Endothelial cell (in vitro differentiated cells): ENCODE measurements around the gene TAF1B. TPM values are rescaled to one million over a fixed set of nuclear protein-coding genes. Genes with fewer than 3 reads are reported as not detected.

Experiments
- DNase-seq: peaks from one replicate; pipeline ENCODE4 v3.0.0; 2021; ENCODE audit warnings: low spot score
- H3K27ac Mint-ChIP-seq: one replicate; pipeline ENCODE4 v1.8.0; 2021; ENCODE audit warnings: mixed read lengths, inconsistent platforms; ENCODE audit not compliant: unreplicated experiment
- H3K27me3 Mint-ChIP-seq: one replicate; pipeline ENCODE4 v1.8.0; 2021; ENCODE audit warnings: mild to moderate bottlenecking, moderate library complexity, mixed read lengths, inconsistent platforms; ENCODE audit not compliant: unreplicated experiment
- H3K36me3 Mint-ChIP-seq: one replicate; pipeline ENCODE4 v1.8.0; 2021; ENCODE audit warnings: mild to moderate bottlenecking, low read depth, mixed read lengths, inconsistent platforms; ENCODE audit not compliant: unreplicated experiment
- H3K4me1 Mint-ChIP-seq: one replicate; pipeline ENCODE4 v1.8.0; 2021; ENCODE audit warnings: mild to moderate bottlenecking, mixed read lengths, inconsistent platforms; ENCODE audit not compliant: unreplicated experiment
- H3K4me3 Mint-ChIP-seq: one replicate; pipeline ENCODE4 v1.8.0; 2021; ENCODE audit warnings: mild to moderate bottlenecking, mixed read lengths, inconsistent platforms; ENCODE audit not compliant: unreplicated experiment
- H3K9me3 Mint-ChIP-seq: one replicate; pipeline ENCODE4 v1.8.0; 2021; ENCODE audit warnings: mixed read lengths, inconsistent platforms; ENCODE audit not compliant: unreplicated experiment
- CTCF ChIP-seq: fragments of 200-600 bp; sonication (generic); IDR thresholded peaks from one replicate; pipeline ENCODE4 v1.5.0; 2021; ENCODE audit warnings: antibody characterized with exemption; ENCODE audit not compliant: unreplicated experiment
- total RNA-seq: library from RNA; stranded (reverse); fragmentation: NEBNext Ultra II Directional; extraction: Animal tissue kit (Norgen Biotek cat#: 25700); gene quantifications from one replicate; pipeline ENCODE4 v1.2.1, GENCODE V29; 2021; ENCODE audit not compliant: unreplicated experiment

The TAF1B gene
- total RNA-seq, 1 donor from 2014 or later, result 19.5 TPM

GRCh38 chr2:9951522-9952285, 108.4 kb downstream of the TAF1B start, which contains the start of gene GRHL1:
Gene GRHL1, plus strand, starts transcription at chr2:9951693. Its CDS starts 141 bp downstream, at chr2:9951834.
- Mint-ChIP-seq H3K4me3 (peak within 1 kb of the TSS; percentile 83), H3K27ac (no peak within 1 kb of the TSS), H3K27me3 (peaks cover 9% of the 10 kb centered on the region)

GRCh38 chr2:9952286-9952737, 109.0 kb downstream of the TAF1B start:
- peak overlapping the region; percentile 83 for H3K4me3 Mint-ChIP-seq
- no peak for TF ChIP-seq CTCF
- peaks cover 5% of the 10 kb centered on the region for H3K36me3 Mint-ChIP-seq
- peaks cover 9% of the 10 kb centered on the region for H3K27me3 Mint-ChIP-seq
- H3K27ac Mint-ChIP-seq, result no peak overlapping the region
- H3K9me3 Mint-ChIP-seq, result no peaks in the 10 kb centered on the region
- no peak for DNase-seq
- peaks cover 11% of the 10 kb centered on the region for H3K4me1 Mint-ChIP-seq

More at GRCh38 chr2:9951522-9952285, 108.4 kb downstream of the TAF1B start, which contains the start of gene GRHL1:
- Mint-ChIP-seq H3K4me1 (peaks cover 11% of the 10 kb centered on the region), H3K9me3 (no peaks in the 10 kb centered on the region), H3K36me3 (peaks cover 5% of the 10 kb centered on the region)
- no peak for TF ChIP-seq CTCF
- DNase-seq, result peak; percentile 92

GRCh38 chr2:9952856-9953503, 109.7 kb downstream of the TAF1B start:
- TF ChIP-seq CTCF, result no peak
- H3K27ac Mint-ChIP-seq, result no peak overlapping the region
- peaks cover 5% of the 10 kb centered on the region for H3K36me3 Mint-ChIP-seq
- peaks cover 9% of the 10 kb centered on the region for H3K27me3 Mint-ChIP-seq
- H3K4me3 Mint-ChIP-seq, result no peak overlapping the region
- H3K9me3 Mint-ChIP-seq, result no peaks in the 10 kb centered on the region
- H3K4me1 Mint-ChIP-seq, result peaks cover 11% of the 10 kb centered on the region
- no peak for DNase-seq

DNA sequence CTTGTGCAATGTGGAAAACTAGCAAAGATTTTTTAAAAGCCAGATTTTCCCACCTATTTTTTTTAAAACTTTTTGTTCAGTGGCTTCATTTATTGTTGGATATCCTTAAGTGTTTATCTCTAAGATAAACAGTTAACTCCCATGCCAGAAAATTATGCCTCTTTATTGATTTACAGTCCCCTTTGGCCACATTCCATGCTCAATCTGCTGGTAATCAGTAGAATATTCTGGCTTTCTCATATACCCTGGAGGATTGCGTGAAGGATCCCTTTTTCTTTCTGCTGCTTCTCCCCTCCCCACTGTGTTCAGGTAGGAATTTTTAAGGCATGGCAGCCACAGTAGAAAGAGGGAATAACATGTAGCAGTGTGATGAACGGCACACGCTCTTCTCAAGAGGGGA, 110.9 kb downstream of the TAF1B start:
- no peak for DNase-seq

More for the DNA sequence above, 110.9 kb downstream of the TAF1B start:
- no peak for TF ChIP-seq CTCF
- no peak overlapping the region for H3K27ac Mint-ChIP-seq
- H3K4me3 Mint-ChIP-seq, result no peak overlapping the region
- peaks cover 9% of the 10 kb centered on the region for H3K27me3 Mint-ChIP-seq
- no peaks in the 10 kb centered on the region for H3K9me3 Mint-ChIP-seq
- H3K36me3 Mint-ChIP-seq, result peaks cover 5% of the 10 kb centered on the region
- peaks cover 7% of the 10 kb centered on the region for H3K4me1 Mint-ChIP-seq
